Astrocyte (in vitro differentiated cells and primary cell): ENCODE results near the gene ATP5PB. TPM values are rescaled to one million over a fixed set of nuclear protein-coding genes. Genes with fewer than 3 reads are reported as not detected.

Experiments
- DNase-seq: peaks from one replicate; pipeline ENCODE4 v3.0.0-alpha.2; 2010; ENCODE audit warnings: low read depth
- FAIRE-seq: peaks from 2 replicates; lab custom pipeline; 2011; peaks lifted over from hg19 to GRCh38; lab: Jason Lieb, UNC
- H2AFZ ChIP-seq: 2 replicates; pipeline ENCODE4 v1.6.0; 2012; ENCODE audit warnings: low read depth, low read length, inconsistent platforms
- H3K27ac ChIP-seq: 2 replicates; pipeline ENCODE4 v1.5.1; 2011; ENCODE audit warnings: low read depth, low read length, inconsistent platforms
- H3K27me3 ChIP-seq: 2 replicates; pipeline ENCODE4 v1.6.0; 2011; ENCODE audit warnings: low read length, inconsistent platforms; ENCODE audit not compliant: insufficient read depth
- H3K36me3 ChIP-seq: 2 replicates; pipeline ENCODE4 v1.5.1; 2011; ENCODE audit warnings: low read length, inconsistent platforms; ENCODE audit not compliant: insufficient read depth
- H3K4me1 ChIP-seq: 2 replicates; pipeline ENCODE4 v1.5.1; 2011; ENCODE audit warnings: low read length, inconsistent platforms; ENCODE audit not compliant: insufficient read depth
- H3K4me2 ChIP-seq: 2 replicates; pipeline ENCODE4 v1.6.0; 2012; ENCODE audit warnings: low read length, inconsistent platforms
- H3K4me3 ChIP-seq: 2 replicates; pipeline ENCODE4 v1.5.1; 2011; ENCODE audit warnings: low read depth, mild to moderate bottlenecking, low read length, inconsistent platforms; ENCODE audit not compliant: insufficient read depth
- H3K79me2 ChIP-seq: 2 replicates; pipeline ENCODE4 v1.6.0; 2012; ENCODE audit warnings: mild to moderate bottlenecking, low read length, inconsistent platforms; ENCODE audit not compliant: insufficient read depth
- H3K9ac ChIP-seq: 2 replicates; pipeline ENCODE4 v1.6.0; 2012; ENCODE audit warnings: mild to moderate bottlenecking, low read length, inconsistent platforms
- H3K9me3 ChIP-seq: 2 replicates; pipeline ENCODE4 v1.5.1; 2012; ENCODE audit warnings: low read depth, mild to moderate bottlenecking, low read length, inconsistent platforms; ENCODE audit not compliant: insufficient read depth
- H4K20me1 ChIP-seq: 2 replicates; pipeline ENCODE4 v1.6.0; 2012; ENCODE audit warnings: low read length, inconsistent platforms; ENCODE audit not compliant: insufficient read depth
- H3K27ac Mint-ChIP-seq: one replicate; pipeline ENCODE4 v1.8.0; 2021; ENCODE audit warnings: mild to moderate bottlenecking, mixed read lengths; ENCODE audit not compliant: unreplicated experiment
- H3K27me3 Mint-ChIP-seq: one replicate; pipeline ENCODE4 v1.8.0; 2021; ENCODE audit warnings: low read depth, mixed read lengths; ENCODE audit not compliant: unreplicated experiment
- H3K36me3 Mint-ChIP-seq: one replicate; pipeline ENCODE4 v1.8.0; 2021; ENCODE audit warnings: low read depth, mixed read lengths; ENCODE audit not compliant: unreplicated experiment
- H3K4me1 Mint-ChIP-seq: one replicate; pipeline ENCODE4 v1.8.0; 2021; ENCODE audit warnings: low read depth, mixed read lengths; ENCODE audit not compliant: unreplicated experiment
- H3K4me3 Mint-ChIP-seq: one replicate; pipeline ENCODE4 v1.8.0; 2021; ENCODE audit warnings: mild to moderate bottlenecking, moderate library complexity, mixed read lengths; ENCODE audit not compliant: unreplicated experiment
- H3K9me3 Mint-ChIP-seq: one replicate; pipeline ENCODE4 v1.8.0; 2021; ENCODE audit warnings: mild to moderate bottlenecking, mixed read lengths; ENCODE audit not compliant: unreplicated experiment
- EZH2 ChIP-seq: IDR thresholded peaks from 2 replicates; pipeline ENCODE4 v1.6.1; 2012; ENCODE audit warnings: mild to moderate bottlenecking, low read length, inconsistent platforms; ENCODE audit not compliant: insufficient read depth
- total RNA-seq: library from RNA; stranded (reverse); gene quantifications from 2 replicates; pipeline ENCODE4 v1.2.1, GENCODE V29; 2021
- TF ChIP-seq, protein P1 (sequence below): IDR thresholded peaks from 2 replicates; pipeline ENCODE4 v1.5.1; 2011; ENCODE audit warnings: low read depth, mild to moderate bottlenecking, inconsistent platforms, low read length, moderate library complexity; ENCODE audit not compliant: insufficient read depth

The ATP5PB gene
- total RNA-seq, 1 donor from 2014 or later = 214 TPM

DNA sequence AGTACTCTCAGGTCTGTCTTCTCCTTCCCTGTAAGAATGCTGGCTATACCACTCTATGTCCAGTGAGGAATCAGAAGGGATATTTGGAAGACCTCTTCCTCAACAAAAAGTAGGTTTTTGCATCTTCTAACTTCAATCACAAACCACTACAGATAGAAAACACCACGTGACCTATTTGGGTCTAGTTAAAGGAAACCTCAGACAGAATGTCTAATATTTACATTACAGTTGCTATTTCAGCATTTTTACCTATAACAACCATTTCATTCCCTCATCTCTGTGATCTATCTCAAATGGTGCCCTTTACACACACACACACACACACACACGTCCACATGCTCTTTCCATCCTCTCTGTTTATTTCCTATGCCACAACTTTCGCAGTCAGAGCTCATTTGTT, 62.1 kb downstream of the ATP5PB start:
- Mint-ChIP-seq H3K27ac (no peak overlapping the region), H3K4me1 (no peaks in the 10 kb centered on the region), H3K4me3 (no peak overlapping the region), H3K36me3 (peaks cover 1% of the 10 kb centered on the region), H3K27me3 (peaks cover 20% of the 10 kb centered on the region), H3K9me3 (no peaks in the 10 kb centered on the region)
- no peak overlapping the region for H3K9ac ChIP-seq
- H3K27me3 ChIP-seq = no peaks in the 10 kb centered on the region
- no peak overlapping the region for H3K4me2 ChIP-seq
- H4K20me1 ChIP-seq = no peaks in the 10 kb centered on the region
- H3K36me3 ChIP-seq = no peaks in the 10 kb centered on the region
- H3K4me3 ChIP-seq = no peak overlapping the region
- peaks cover 23% of the 10 kb centered on the region for H3K4me1 ChIP-seq
- H2AFZ ChIP-seq = no peak overlapping the region
- no peak overlapping the region for H3K27ac ChIP-seq
- H3K9me3 ChIP-seq = no peaks in the 10 kb centered on the region
- no peaks in the 10 kb centered on the region for H3K79me2 ChIP-seq
- TF ChIP-seq, protein P1, sequence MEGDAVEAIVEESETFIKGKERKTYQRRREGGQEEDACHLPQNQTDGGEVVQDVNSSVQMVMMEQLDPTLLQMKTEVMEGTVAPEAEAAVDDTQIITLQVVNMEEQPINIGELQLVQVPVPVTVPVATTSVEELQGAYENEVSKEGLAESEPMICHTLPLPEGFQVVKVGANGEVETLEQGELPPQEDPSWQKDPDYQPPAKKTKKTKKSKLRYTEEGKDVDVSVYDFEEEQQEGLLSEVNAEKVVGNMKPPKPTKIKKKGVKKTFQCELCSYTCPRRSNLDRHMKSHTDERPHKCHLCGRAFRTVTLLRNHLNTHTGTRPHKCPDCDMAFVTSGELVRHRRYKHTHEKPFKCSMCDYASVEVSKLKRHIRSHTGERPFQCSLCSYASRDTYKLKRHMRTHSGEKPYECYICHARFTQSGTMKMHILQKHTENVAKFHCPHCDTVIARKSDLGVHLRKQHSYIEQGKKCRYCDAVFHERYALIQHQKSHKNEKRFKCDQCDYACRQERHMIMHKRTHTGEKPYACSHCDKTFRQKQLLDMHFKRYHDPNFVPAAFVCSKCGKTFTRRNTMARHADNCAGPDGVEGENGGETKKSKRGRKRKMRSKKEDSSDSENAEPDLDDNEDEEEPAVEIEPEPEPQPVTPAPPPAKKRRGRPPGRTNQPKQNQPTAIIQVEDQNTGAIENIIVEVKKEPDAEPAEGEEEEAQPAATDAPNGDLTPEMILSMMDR = no peak
- TF ChIP-seq EZH2 = no peak
- DNase-seq (no peak), FAIRE-seq (no peak)

Other genes starting within 250 kb of the ATP5PB start
- gene DENND2D, start 248.8 kb upstream of the ATP5PB start, total RNA-seq = 0.18 TPM in 1 of 2 replicates, not detected in the other
- gene CHI3L2, start 221.8 kb upstream of the ATP5PB start, total RNA-seq = 0.65 TPM in 1 of 2 replicates, not detected in the other
- gene CHIA, start 158.6 kb upstream of the ATP5PB start, total RNA-seq = not detected in 2 replicates
- 1.2 and 2.3 TPM in 2 replicates for gene OVGP1, start 21.7 kb upstream of the ATP5PB start, total RNA-seq
- 39.3 and 49.1 TPM in 2 replicates for gene WDR77, start 208 bp upstream of the ATP5PB start, total RNA-seq
- gene C1orf162, start 24.5 kb downstream of the ATP5PB start, total RNA-seq = 0.75 TPM in 1 of 2 replicates, not detected in the other
- gene ADORA3, start 54.2 kb downstream of the ATP5PB start, total RNA-seq = not detected in 2 replicates
- gene TMIGD3, start 54.2 kb downstream of the ATP5PB start, total RNA-seq = not detected in 2 replicates
- gene RAP1A, start 170.3 kb downstream of the ATP5PB start, total RNA-seq = 63.9 and 66.6 TPM in 2 replicates